Activated CD8-positive, alpha-beta memory T cell treated with anti-CD3 and anti-CD28 coated beads, Interleukin-2, amount 50 U/mL, for 1 hour (primary cell): ENCODE results near the gene COX17.

ENCODE experiments used
- DNase-seq: peaks from one replicate; pipeline ENCODE4 v3.0.0-alpha.2; 2020; ENCODE audit errors: extremely low read depth

Gene COX17

DNA sequence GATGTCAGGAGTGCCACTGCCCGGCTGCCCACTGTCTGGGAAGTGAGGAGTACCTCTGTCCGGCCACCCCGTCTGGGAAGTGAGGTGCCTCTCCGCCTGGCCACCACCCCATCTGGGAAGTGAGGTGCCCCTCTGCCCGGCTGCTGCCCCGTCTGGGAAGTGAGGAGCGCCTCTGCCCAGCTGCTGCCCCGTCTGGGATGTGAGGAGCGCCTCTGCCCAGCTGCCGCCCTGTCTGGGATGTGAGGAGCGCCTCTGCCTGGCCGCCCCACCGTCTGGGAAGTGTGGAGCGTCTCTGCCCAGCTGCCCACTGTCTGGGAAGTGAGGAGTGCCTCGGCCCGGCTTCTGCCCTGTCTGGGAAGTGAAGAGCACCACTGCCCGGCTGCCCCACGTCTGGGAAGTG lies 3.3 kb downstream of the COX17 start:
- no peak for DNase-seq

DNA sequence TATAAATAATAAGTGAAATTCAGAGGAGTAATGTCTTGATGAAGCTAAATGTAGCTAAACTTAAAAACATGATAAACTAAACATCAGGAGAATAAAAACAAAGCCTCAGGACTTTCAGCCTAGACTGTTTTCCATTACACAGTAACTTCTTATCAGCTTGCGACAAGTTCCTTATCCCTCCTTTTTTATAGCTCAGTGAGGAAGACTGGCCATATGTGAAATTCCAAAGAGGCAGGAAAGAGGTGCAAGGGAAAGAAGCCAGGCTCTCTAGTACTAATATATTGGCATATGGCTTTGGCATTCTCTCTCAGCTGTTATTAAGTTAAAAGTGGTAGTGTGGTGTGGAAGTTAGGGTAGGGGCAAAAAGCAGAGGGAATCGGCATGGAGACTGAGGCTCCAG lies 4.4 kb downstream of the COX17 start:
- no peak for DNase-seq

DNA sequence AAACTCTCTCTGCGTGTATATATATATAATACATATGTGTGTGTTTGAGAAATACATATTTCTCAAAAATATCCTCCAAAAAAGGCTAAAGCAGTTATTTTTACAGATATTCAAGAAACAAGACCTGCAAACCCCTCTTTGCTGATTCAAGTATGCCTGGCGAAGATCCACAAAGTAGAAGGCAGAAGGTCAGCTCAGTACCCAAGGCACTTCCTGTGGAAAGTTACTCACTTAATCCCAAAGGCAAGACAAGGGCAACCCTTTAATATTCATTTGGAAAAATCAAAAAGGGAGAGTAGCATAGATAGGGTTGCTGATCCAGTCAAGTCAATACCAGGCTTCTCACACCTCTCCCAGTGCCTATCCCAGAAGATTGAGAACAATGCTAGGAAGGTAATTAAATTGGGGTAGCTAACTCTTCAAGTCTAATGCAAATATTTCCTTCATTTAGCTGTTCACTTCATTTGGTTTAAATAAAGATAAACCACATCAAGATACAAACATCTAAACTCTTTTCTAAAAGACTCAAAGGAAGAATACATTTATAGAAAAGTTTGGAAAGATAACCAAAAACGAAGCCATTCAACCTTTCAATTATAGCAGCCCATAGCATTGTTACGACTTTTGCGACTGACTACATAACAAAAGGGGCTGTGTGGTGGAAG lies 7.2 kb downstream of the COX17 start:
- DNase-seq, result no peak

DNA sequence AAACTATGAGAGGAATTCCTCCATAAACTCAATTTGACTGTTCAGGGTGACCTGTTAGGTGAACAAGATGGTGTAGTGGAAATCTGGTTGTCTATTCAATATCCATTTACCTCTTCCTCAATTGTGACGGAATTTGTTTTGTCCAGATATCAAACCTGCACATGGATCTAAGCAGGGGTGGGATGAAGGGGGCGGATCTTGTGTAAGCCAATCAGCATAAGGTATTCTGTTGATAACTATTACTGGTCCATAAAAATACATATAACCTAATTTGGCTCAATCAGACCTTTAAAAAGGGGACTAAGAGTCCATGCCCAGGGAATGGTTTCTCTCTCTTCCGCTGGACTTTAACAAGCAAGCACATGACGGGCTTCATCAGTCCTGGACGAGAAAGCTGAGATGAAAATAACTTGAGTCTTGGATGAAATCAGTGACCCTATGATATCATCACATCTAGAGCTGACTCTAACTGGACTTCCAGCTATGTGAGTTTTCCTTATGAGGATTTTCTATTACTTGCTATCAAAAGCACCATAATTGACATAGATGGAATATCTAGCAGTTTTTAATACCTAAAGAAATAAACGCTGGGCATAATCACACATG lies 11.1 kb downstream of the COX17 start:
- DNase-seq, result no peak

DNA sequence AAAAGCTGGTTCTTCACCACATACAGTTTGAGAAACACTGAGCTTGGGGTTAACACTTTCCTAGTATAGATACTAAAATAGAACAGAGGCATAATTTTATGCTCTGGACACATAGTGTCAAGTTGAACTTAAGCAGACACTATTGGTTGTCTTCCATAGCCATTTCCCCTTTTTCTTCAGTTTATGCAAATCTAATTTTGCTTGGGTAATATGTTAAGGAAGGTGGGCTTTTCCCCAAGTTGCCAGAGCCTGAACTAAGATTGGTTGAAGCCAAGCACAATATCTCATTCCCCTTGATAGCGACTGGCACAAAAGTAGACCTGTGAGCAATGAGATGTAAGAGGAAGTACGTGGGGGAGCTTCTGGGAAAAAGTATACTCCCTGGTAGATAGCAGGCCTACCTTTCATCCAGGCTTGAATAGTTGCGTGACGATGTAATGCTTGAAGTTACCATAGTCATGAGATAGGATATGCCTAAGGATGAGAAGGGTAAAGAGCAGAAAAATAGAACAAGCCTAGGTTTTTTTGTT lies 12.3 kb downstream of the COX17 start:
- DNase-seq, result no peak

DNA sequence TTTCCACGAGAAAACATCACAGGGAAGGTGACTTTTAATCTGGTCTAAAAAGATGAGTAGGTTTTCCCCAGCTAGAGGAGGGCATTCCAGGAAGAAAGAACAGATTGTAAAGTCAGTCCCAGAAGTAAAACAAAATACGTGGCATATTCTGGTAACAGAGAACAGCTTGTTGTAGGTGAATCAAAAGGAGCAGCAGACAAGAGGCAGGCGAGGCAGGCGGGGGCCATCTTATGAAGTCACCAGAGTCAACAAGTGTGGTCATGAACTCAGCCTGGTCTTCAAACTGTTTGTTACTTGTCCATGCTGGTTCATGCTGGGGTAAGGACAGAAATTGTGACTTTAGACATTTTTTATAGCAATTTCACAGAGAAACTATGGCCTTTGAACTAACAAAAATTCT lies 12.8 kb downstream of the COX17 start:
- DNase-seq, result no peak

DNA sequence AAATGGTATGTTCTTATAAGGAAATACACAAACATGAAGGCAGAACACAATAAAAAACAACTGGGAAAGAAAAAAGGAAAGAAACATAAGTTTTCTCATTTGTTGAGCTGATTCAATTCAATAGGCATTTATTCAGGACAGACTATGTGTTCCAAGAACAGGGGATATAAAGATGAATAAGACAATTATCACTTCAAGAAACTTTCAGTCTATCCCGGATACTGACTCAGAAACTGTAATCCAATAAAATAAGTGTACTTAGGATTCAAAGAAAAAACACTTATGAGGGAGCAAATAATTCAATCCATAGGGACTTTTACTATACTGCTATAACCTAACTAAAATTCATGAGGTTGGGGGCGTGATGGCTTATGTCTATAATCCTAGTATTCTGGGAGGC lies 13.3 kb downstream of the COX17 start:
- no peak for DNase-seq

DNA sequence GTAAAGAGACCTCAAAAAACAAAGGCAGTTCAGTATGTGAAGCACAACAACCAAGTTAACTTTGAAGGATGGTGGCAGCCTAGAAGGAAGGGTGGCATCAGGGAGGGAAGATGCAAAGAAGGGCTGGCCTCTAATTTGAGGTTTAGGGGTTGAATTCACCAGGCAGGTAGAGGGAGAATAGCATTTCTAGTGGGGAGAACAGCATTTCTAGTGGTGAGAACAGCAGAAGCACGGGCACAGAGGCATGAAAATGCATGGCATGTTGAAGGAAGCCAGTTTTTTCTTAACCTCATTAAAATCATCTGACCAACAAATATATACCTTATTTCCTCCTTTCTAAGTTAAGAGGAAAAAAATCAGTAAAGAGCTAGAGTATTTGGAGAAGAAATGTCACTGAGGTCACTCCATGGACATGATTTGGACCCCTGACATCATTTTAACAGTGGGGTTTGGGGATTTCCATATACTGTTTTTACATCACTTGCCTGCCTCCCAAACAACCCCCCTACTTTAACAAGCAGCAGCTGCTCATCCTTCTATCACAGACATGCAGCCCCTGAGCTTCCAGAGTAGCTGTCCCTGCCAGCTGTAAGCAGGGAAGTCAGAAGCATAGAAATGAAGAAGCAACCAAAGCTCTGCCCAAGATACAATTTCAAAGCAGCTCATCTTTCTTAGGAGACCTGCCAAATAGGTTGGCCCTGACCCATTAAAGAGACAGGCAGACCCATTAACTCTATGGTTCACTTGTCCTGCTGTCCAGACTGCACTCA lies 14.4 kb downstream of the COX17 start:
- no peak for DNase-seq

DNA sequence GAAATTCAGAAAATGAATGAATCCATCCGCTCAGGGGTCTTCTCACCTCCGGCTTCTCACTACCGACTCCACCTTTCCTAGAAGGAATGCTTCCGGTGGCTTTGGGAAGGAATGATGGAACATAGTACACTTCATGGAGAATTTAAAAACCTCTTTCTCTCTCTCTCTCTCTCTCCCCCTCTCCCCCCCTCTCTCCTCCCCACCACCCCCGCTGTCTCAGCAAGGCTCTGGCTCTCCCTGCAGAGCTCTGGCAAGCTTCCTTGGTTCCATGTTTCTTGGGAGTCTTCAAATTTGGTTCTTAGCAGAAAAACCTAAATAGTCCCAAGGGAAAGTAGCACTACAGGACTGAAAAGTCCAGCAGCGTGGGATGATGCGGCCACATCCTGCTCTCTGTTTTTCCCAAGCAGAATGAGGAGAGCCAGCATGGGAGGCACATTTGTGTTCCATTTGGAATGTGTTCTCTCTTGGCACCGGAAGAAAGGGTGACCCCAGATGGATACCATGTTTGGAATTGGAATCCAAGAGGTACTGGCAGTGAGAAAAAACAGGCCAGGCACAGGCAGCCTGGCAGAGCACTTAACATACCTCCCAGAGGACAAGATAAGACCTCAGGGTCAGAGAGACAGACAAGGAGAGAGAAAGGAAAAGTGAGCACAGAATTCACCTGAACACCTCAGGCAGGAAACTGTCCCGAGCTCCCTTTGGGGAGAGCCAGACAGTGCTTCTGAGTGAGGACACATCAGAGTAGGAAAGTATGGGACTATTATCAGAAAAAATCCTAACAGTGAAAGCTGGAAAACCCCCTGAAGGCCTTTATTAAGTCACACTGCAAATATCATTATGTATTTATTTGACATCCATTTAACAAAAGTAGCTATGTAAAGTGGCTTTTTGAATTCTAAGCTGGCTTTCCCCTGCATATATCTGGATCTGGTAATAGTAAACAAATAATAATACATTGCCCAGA lies 16.4 kb downstream of the COX17 start, which contains the start of gene POPDC2:
TSS of gene POPDC2 (minus strand) at position 116 of the 967 bp plus-strand sequence. CDS start 166 bp downstream, outside the sequence.
- no peak for DNase-seq

DNA sequence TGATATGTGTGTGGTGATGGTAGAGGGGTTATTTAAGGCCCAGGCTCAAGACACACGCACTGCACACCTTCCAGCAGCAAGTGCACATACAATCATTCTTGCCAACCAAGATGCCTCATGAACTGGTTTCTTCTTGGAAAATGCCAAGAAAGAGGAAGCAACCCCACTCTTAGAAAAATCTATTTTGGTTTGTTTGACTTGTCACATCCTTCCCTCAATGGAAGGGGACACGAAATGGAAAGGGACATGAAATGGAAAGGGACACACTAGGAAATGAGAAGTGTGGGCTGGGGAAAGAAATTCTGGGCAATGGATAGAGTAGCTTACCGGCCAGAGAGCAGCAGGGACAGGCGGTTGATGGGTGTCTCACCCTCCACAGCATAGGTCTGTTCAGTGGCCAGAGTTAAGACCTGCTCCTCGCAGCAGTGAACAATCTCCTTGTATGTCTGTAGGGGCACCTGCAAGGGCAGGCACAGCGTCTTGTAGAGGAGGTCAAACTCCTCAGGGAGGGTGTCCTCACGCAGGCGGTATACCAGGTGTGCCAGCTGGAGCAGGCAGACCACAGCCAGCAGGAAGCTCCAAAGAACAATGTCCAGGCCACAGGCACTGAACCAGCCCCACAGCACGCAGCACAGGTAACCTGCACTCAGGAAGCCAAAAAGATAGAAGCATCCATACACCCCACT lies 17.5 kb downstream of the COX17 start:
- no peak for DNase-seq

DNA sequence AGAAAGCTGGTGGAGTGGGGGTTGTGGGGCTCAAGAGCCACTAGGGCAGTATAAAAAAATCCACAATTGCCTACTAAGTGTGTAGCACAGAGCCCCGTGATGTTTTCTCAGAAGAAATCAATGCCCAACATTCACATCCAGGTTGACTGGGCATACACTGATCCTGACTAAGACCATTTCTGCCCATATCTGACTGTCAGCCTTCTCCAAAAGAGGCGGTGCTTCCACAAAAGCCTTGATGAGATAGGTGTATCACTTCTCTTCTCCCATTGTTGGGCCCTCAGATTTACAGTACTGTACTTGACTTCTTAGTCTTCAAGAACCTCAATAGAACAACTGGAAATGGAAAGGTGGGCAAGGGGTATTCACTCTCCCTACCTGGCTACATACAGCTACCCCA lies 18.2 kb downstream of the COX17 start:
- no peak for DNase-seq

DNA sequence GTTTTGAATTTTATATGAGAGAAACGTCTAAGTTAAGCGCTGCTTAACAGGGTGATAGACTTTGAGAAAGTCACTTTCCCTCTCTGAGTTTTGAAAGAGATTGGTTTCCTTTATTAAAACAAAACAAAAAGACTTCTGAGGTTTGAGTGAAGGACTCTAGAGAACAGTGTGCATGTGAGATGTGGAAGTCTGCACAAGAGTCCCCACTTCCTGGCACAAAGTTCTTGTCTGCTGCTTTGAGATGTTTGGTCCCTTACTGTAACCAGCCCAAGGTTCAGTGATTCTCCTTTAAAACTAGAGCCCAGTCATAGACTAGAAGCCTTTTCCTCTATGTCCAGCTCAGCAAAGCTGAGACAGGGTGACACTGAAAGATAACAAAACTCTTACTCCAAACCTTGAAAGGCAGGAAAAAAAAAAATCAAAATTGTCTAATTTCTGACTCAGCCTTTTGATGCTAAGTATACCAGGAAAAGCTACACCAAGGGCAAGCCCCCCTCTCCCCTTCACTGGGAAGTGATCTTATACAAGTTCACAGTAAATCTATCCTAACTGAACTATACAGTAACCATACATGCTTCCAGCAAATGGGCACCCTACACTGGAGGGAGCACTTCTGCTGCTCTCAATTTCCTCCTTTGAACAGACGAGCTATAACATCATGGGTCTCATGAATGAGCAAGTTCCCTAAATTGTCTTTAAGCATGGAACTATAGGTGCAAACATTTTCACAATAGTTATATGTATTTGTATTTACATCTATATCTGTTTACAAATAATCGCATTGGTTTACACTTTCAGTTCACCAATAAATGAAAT lies 19.1 kb downstream of the COX17 start:
- no peak for DNase-seq

DNA sequence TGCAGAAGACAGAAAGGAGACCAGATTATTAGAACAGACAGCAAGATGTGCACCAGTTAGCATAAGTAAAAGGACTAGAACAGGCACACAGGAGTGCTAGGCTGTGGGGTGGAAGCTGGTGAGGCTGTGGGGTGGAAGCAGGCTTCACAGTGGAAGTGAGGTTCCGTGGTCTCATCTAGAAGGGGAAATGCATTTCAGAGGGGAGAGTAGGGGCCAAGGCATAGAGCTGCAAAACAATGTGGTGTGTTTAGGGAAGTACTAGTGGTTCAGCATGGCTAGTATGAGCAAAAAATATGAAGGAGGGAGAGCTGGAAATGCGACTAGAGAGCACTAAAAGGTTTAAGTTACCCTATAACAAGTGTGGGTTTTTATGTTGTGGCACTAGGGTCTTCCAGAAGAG lies 23.3 kb downstream of the COX17 start:
- no peak for DNase-seq

DNA sequence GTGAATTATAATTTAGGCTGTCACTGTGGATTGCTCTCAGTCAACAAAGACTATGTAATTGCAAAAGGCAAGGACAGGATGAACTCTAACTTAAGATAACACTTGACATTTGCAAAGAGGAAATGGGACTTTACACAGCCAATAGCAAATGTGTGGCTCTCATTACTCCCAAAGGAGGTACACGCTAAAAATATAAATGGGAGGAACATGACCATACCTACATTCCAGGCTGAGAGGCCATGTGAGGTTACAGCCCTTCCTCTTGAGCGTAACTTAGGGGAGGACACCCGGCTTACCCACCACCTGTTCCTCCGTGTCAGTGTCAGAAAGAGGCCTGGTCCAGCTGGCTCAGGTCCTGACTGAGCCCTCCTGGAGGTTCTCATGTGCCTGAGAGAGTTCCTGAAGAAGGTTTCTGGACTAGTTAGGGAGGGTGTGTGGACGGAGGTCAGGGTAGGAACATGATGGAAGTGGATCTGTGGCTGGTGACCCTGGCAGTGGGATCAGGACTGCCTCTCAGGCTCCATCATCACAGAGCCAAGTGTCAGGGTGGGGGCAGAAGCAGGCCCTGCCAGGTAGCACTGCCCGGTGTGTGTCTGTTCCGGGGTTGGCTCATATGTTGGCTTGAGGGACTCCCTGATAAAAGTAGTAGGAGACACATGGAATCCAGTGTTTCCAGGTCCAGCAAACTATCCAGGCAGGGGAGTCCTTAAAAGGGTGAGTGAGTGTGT lies 24.7 kb downstream of the COX17 start:
- DNase-seq, result no peak

DNA sequence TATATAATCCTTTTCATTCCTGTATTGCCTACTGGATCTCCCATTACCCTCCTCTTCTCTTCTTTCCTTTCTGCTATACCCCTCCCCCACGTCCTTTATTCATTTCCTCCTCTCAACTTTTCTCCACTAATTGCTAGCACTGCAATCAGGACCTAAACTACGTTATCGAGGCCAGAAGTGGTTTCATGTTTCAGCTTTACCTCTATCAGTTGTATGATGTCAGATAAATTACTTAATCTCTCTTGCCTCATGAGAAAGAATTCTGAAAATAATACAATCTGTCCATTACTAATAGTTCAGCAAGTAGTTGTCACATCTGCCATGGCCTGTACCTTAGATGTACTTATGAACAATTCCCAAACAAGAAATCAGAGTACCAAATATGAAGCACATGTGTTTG lies 27.4 kb downstream of the COX17 start:
- no peak for DNase-seq

DNA sequence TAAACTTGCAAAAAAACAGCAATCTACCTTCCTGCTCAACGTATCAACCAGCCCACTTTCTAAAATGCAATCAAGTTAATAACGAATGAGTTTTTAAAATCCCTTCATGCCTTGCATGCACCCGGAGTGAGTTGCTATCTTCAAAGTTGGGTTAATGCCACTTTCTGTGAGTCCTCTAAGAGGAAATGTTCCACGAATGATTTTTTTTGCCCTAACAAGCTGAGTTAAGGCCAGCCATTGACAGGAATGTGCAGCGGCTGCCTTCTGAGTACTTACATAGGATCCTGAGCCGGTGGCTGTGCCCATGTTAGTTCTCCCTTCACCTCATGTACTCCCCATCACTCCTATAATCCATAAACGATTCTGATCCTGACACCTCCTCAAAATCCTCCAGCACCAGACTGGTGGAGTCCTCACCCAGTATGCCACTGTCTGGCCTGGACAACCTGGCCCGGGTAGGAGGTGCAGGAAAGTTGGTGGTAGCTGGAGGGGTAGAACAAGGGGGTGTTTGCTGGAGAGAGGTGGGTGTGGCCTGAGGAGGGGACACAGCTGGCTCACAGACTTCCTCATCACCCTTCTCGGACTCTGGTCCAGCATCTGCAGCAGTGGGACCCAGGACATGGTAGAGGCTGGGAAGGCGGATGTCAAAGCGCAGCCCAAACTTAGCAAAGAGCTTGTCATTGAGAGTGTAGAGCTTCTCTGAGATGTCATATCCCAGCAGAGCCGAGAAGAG lies 29.2 kb downstream of the COX17 start:
- DNase-seq, result no peak

DNA sequence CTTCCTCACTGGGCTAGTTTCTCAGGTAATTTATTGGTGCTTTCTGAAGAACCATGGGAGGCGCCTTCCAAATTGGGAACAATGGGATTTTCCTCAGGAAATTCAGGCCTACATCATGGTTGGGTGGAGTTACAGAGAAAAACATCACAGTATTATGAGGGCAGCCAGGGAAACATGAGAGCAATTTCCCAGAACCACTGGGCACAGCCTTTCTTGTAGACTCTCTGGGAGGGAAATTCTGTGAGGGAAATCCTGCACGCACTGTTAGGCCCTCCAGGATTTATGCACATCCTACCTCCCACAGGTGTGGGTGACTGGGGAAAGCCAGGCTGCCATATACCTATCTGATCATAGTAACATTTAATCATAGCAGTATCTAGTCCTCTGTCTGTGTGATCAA lies 30.0 kb downstream of the COX17 start:
- no peak for DNase-seq

DNA sequence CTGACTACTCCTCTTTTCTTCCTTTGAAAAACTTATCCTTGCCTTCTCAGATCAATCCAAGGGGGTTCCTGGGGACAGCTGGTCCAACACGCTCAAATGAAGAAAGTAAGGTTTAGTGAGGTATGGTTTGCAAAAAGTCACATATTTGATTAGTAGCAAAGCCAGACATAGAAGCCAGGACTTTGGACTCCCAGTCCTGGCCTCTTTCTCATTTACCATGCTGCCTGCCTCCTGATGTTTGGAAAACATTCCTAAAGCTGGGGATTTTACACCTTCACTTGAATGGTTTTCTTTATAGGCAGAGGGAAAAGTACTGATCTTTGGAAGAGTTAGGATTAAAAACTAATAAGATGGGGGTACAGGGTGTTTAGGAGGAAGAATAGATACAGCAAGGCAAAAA lies 31.4 kb downstream of the COX17 start:
- no peak for DNase-seq

DNA sequence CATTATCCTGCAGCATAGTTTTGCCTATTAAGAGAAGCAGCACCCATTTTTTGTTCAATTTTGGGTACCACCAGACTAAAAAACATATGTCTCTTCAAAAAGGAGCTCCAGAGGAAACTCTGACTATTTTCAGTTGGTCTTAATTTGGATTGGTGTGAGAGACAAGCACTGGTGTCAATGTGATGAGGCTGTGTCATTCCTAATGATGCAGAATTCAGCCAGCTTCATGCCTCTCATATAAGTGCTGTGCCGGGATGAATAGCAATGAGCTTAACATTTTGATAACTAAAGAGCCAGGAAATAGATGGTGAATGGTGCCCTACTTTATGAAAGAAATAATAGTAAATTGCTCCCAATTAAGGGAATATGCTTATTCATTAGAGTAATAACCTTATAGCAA lies 32.7 kb downstream of the COX17 start:
- no peak for DNase-seq
